Measurements from ENCODE around the gene USP33. TPM values are rescaled to one million over a fixed set of nuclear protein-coding genes. Genes with fewer than 3 reads are reported as not detected.
"Not testable (repeated sequence)": the region's sequence is repeated elsewhere in the genome, so short reads cannot be mapped to it uniquely, and the experiment has no call there.

Gene USP33
- total RNA-seq, 1 experiment from 2014 or later, result 31.0 TPM

- H3K9me3 ChIP-seq (ENCODE audit: low read length), result no peaks in the 10 kb centered on the region
- no peak overlapping the region for H3K9ac ChIP-seq (ENCODE audit: low read length)
- H3K4me1 ChIP-seq (ENCODE audit: low read length), result no peaks in the 10 kb centered on the region
- no peak for DNase-seq
- H3K9me2 ChIP-seq (replicated peaks; ENCODE audit: insufficient read depth, low read length), result no peaks in the 10 kb centered on the region
- H3K36me3 ChIP-seq (ENCODE audit: insufficient read depth, low read length), result no peaks in the 10 kb centered on the region
- H3K27ac ChIP-seq (ENCODE audit: low read length), result no peak overlapping the region
- H4K20me1 ChIP-seq (ENCODE audit: insufficient read depth, low read depth, low read length), result peaks cover 5% of the 10 kb centered on the region
- peaks cover 98% of the 10 kb centered on the region for H3K79me2 ChIP-seq (ENCODE audit: low read length)
- H3K27me3 ChIP-seq (ENCODE audit: low read length), result no peaks in the 10 kb centered on the region
- H3K4me2 ChIP-seq (ENCODE audit: low read depth, low read length, poor library complexity, severe bottlenecking), result no peak overlapping the region
- H2AFZ ChIP-seq (ENCODE audit: low read length), result no peak overlapping the region
- H3K4me3 ChIP-seq (ENCODE audit: low read length), result no peak overlapping the region
Measured at GRCh38 chr1:77659879-77660593, 99.6 kb downstream of the USP33 start.

GRCh38 chr1:77658271-77658670 lies 101.4 kb downstream of the USP33 start:
- no peaks in the 10 kb centered on the region for H3K9me3 ChIP-seq (ENCODE audit: low read length)
- no peak overlapping the region for H3K27ac ChIP-seq (ENCODE audit: low read length)
- no peak for DNase-seq
- H3K9ac ChIP-seq (ENCODE audit: low read length), result no peak overlapping the region
- H3K9me2 ChIP-seq (replicated peaks; ENCODE audit: insufficient read depth, low read length), result no peaks in the 10 kb centered on the region
- H3K4me2 ChIP-seq (ENCODE audit: low read depth, low read length, poor library complexity, severe bottlenecking), result no peak overlapping the region
- H3K4me1 ChIP-seq (ENCODE audit: low read length), result no peaks in the 10 kb centered on the region
- H4K20me1 ChIP-seq (ENCODE audit: insufficient read depth, low read depth, low read length), result no peaks in the 10 kb centered on the region; the same call in 1 of the 2 replicates
- no peak overlapping the region for H2AFZ ChIP-seq (ENCODE audit: low read length)
- no peaks in the 10 kb centered on the region for H3K36me3 ChIP-seq (ENCODE audit: insufficient read depth, low read length)
- H3K4me3 ChIP-seq (ENCODE audit: low read length), result no peak overlapping the region
- H3K79me2 ChIP-seq (ENCODE audit: low read length), result peaks cover 98% of the 10 kb centered on the region
- H3K27me3 ChIP-seq (ENCODE audit: low read length), result no peaks in the 10 kb centered on the region

- Histone ChIP-seq H3K4me1 (ENCODE audit: low read length) (peaks cover 6% of the 10 kb centered on the region; the same call in 1 of the 2 replicates), H3K79me2 (ENCODE audit: low read length) (peaks cover 98% of the 10 kb centered on the region), H3K27me3 (ENCODE audit: low read length) (no peaks in the 10 kb centered on the region), H4K20me1 (ENCODE audit: insufficient read depth, low read depth, low read length) (no peaks in the 10 kb centered on the region; the same call in 1 of the 2 replicates), H3K36me3 (ENCODE audit: insufficient read depth, low read length) (peaks cover 17% of the 10 kb centered on the region), H3K4me3 (ENCODE audit: low read length) (no peak overlapping the region), H3K9me2 (replicated peaks; ENCODE audit: insufficient read depth, low read length) (no peaks in the 10 kb centered on the region), H3K9ac (ENCODE audit: low read length) (no peak overlapping the region), H3K27ac (ENCODE audit: low read length) (no peak overlapping the region), H2AFZ (ENCODE audit: low read length) (no peak overlapping the region), H3K9me3 (ENCODE audit: low read length) (peaks cover 6% of the 10 kb centered on the region), H3K4me2 (ENCODE audit: low read depth, low read length, poor library complexity, severe bottlenecking) (no peak overlapping the region)
- DNase-seq, result no peak
Measured at GRCh38 chr1:77655431-77655974, 104.1 kb downstream of the USP33 start.

- Histone ChIP-seq H3K4me2 (ENCODE audit: low read depth, low read length, poor library complexity, severe bottlenecking) (no peak overlapping the region), H3K9me3 (ENCODE audit: low read length) (peaks cover 13% of the 10 kb centered on the region), H4K20me1 (ENCODE audit: insufficient read depth, low read depth, low read length) (no peaks in the 10 kb centered on the region), H3K36me3 (ENCODE audit: insufficient read depth, low read length) (peaks cover 30% of the 10 kb centered on the region), H3K79me2 (ENCODE audit: low read length) (peaks cover 100% of the 10 kb centered on the region), H3K27ac (ENCODE audit: low read length) (no peak overlapping the region), H3K27me3 (ENCODE audit: low read length) (no peaks in the 10 kb centered on the region), H3K4me1 (ENCODE audit: low read length) (peaks cover 6% of the 10 kb centered on the region; the same call in 1 of the 2 replicates), H3K9me2 (replicated peaks; ENCODE audit: insufficient read depth, low read length) (no peaks in the 10 kb centered on the region), H2AFZ (ENCODE audit: low read length) (no peak overlapping the region), H3K4me3 (ENCODE audit: low read length) (no peak overlapping the region), H3K9ac (ENCODE audit: low read length) (no peak overlapping the region)
- DNase-seq, result no peak
Measured at GRCh38 chr1:77652970-77653516, 106.6 kb downstream of the USP33 start.

GRCh38 chr1:77652268-77652667 lies 107.4 kb downstream of the USP33 start:
- Histone ChIP-seq H3K9ac (ENCODE audit: low read length) (no peak overlapping the region), H3K27ac (ENCODE audit: low read length) (no peak overlapping the region), H3K4me1 (ENCODE audit: low read length) (peaks cover 6% of the 10 kb centered on the region; the same call in 1 of the 2 replicates), H3K4me3 (ENCODE audit: low read length) (no peak overlapping the region), H3K9me3 (ENCODE audit: low read length) (peaks cover 13% of the 10 kb centered on the region), H3K9me2 (replicated peaks; ENCODE audit: insufficient read depth, low read length) (no peaks in the 10 kb centered on the region), H4K20me1 (ENCODE audit: insufficient read depth, low read depth, low read length) (no peaks in the 10 kb centered on the region), H3K4me2 (ENCODE audit: low read depth, low read length, poor library complexity, severe bottlenecking) (no peak overlapping the region), H3K79me2 (ENCODE audit: low read length) (peaks cover 100% of the 10 kb centered on the region), H3K36me3 (ENCODE audit: insufficient read depth, low read length) (peaks cover 30% of the 10 kb centered on the region), H2AFZ (ENCODE audit: low read length) (no peak overlapping the region), H3K27me3 (ENCODE audit: low read length) (no peaks in the 10 kb centered on the region)
- DNase-seq, result no peak

GRCh38 chr1:77649127-77649526 lies 110.5 kb downstream of the USP33 start:
- H2AFZ ChIP-seq (ENCODE audit: low read length), result no peak overlapping the region
- H3K36me3 ChIP-seq (ENCODE audit: insufficient read depth, low read length), result peaks cover 30% of the 10 kb centered on the region
- no peak overlapping the region for H3K9ac ChIP-seq (ENCODE audit: low read length)
- H3K27me3 ChIP-seq (ENCODE audit: low read length), result no peaks in the 10 kb centered on the region
- peaks cover 5% of the 10 kb centered on the region; the same call in 1 of the 2 replicates for H4K20me1 ChIP-seq (ENCODE audit: insufficient read depth, low read depth, low read length)
- DNase-seq, result no peak
- H3K79me2 ChIP-seq (ENCODE audit: low read length), result peaks cover 100% of the 10 kb centered on the region
- H3K4me1 ChIP-seq (ENCODE audit: low read length), result peaks cover 6% of the 10 kb centered on the region; the same call in 1 of the 2 replicates
- H3K4me3 ChIP-seq (ENCODE audit: low read length), result no peak overlapping the region
- no peak overlapping the region for H3K4me2 ChIP-seq (ENCODE audit: low read depth, low read length, poor library complexity, severe bottlenecking)
- H3K9me2 ChIP-seq (replicated peaks; ENCODE audit: insufficient read depth, low read length), result no peaks in the 10 kb centered on the region
- H3K27ac ChIP-seq (ENCODE audit: low read length), result no peak overlapping the region
- peaks cover 13% of the 10 kb centered on the region for H3K9me3 ChIP-seq (ENCODE audit: low read length)

GRCh38 chr1:77646224-77646623 lies 113.4 kb downstream of the USP33 start:
- not testable (repeated sequence) for H3K4me3 ChIP-seq (ENCODE audit: low read length); H3K27ac ChIP-seq (ENCODE audit: low read length); H3K9me2 ChIP-seq (replicated peaks; ENCODE audit: insufficient read depth, low read length); H3K27me3 ChIP-seq (ENCODE audit: low read length); DNase-seq; H3K4me2 ChIP-seq (ENCODE audit: low read depth, low read length, poor library complexity, severe bottlenecking); H4K20me1 ChIP-seq (ENCODE audit: insufficient read depth, low read depth, low read length); H3K9ac ChIP-seq (ENCODE audit: low read length); H3K4me1 ChIP-seq (ENCODE audit: low read length); H2AFZ ChIP-seq (ENCODE audit: low read length)
- Histone ChIP-seq H3K36me3 (ENCODE audit: insufficient read depth, low read length) (peaks cover 21% of the 10 kb centered on the region), H3K79me2 (ENCODE audit: low read length) (peaks cover 100% of the 10 kb centered on the region), H3K9me3 (ENCODE audit: low read length) (peaks cover 13% of the 10 kb centered on the region)

Measured in Karpas-422 (cell line).